Anterior cingulate cortex (tissue), 58 donors: ENCODE data around the gene ESPL1.

Experiments
- DNase-seq, 58 donors: peaks; one replicate each; lab custom pipeline; 2025; lab: John Stamatoyannopoulos, UW

The ESPL1 gene

GRCh38 chr12:53230108-53230845 is 37.8 kb upstream of the ESPL1 start:
- DNase-seq: peak in 1 of 58 donors; percentile 28

DNA sequence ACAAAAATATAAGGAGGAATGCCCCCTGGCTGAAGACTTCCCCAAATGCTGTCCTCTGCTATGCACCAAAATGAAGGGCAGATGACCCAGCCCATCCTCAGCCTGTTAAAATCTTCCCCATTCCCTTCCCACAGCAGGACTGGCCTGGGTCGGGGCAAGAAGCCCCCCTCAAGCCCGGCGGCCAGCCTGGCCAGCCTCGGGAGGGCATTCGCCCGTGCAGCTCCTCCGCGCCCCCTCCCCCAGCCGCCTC is 36.5 kb upstream of the ESPL1 start:
- no peak for DNase-seq

- peak in 33 of 58 donors; percentile 28 to 88 (median 48) for DNase-seq
These were observed 36.0 kb upstream of the ESPL1 start, which contains the start of gene RARG for GRCh38 chr12:53231921-53232645. Gene RARG, minus strand, starts transcription at chr12:53232209. Its CDS starts 4,664 bp downstream, at chr12:53227545.

- peak in 15 of 58 donors; percentile 17 to 50 (median 39) for DNase-seq
These were observed 35.2 kb upstream of the ESPL1 start for GRCh38 chr12:53232646-53233461.

DNA sequence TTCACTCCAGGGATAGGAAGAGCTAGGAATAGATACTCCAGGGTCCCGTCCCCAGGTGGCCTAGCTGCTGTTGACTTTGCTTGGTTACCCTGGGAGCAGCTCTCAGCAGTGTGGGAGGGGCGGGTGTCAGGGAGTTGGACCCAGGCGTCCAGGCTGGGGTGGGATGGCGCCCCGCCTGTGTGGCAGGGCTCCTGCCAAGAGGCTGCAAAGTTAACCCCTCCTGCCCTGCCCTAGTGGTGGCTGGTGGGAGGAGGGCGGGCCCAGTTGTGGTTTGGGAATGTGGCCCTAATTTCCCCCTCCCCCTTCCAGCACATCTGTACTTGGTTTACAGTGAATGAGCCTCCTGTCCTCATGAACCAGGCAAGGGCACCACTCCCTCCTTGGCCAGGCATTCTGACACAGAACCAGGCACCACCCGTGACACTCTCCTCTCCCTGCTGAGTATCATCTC is 34.4 kb upstream of the ESPL1 start:
- DNase-seq: no peak

- DNase-seq: peak in 3 of 58 donors; percentile 15 to 19 (median 15)
These were observed 33.7 kb upstream of the ESPL1 start for GRCh38 chr12:53234271-53234914.

GRCh38 chr12:53235164-53235563 is 32.9 kb upstream of the ESPL1 start:
- peak in 3 of 58 donors; percentile 8 to 18 (median 16) for DNase-seq

DNA sequence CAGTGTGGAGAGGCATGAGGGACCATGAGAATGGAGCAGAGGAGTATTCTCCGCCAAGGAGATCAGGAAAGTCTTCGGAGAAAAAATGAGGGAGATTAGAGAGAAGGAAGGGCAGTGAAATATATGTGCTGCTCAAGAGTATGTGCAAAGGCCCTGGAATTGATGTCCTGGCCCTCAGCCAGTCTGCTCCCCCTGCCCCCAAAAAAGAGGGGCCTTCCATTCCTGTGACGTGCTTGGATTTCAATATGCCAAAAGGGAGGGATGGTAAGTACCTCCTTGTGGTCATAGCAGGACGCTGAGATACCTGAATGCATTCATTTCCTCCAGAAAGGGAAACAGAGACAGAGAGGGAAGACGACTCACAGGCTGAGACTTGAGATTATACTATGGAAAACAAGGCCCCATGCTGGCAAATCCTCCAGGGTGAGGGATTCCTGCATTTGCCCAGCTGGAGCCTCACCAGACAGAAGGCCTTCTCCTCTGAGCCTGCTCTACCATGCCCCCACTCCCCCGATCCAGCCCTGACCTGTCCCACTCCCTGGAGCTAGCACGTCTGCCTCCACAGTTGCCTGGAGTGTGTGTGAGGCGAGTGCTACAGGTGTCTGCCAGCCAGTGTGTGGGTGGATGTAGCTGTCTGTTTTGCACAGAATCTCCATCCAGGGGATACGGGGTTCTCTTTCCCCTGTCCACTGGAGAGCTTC is 32.2 kb upstream of the ESPL1 start:
- peak in 3 of 58 donors; percentile 12 to 36 (median 29) for DNase-seq

GRCh38 chr12:53236443-53237111 is 31.5 kb upstream of the ESPL1 start:
- DNase-seq: no peak

DNA sequence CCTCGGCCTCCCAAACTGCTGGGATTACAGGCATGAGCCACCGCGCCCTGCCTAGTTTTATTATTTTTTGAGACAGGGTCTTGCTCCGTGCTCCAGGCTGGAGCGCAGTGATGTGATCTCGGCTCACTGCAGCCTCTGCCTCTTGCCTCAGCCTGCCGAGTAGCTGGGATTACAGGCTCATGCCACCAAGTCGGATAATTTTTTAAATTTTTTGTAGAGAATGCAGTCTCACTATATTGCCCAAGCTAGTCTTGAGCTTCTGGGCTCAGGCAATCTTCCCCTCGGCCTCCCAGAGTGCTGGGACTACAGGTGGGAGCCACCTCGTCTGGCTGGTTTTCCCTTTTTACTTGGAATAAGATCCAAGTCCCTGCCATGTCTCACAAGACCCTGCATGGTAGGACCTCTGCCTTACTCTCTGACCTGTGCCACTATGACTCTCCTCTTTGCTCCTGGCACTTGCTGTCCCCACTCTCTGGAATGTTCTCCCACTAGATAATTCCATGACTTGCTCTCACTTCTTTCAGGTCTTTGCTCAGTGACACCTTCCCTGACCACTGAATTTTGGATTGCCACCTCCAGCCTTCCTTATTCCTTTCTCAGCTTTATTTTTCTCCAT is 28.3 kb upstream of the ESPL1 start:
- no peak for DNase-seq

DNA sequence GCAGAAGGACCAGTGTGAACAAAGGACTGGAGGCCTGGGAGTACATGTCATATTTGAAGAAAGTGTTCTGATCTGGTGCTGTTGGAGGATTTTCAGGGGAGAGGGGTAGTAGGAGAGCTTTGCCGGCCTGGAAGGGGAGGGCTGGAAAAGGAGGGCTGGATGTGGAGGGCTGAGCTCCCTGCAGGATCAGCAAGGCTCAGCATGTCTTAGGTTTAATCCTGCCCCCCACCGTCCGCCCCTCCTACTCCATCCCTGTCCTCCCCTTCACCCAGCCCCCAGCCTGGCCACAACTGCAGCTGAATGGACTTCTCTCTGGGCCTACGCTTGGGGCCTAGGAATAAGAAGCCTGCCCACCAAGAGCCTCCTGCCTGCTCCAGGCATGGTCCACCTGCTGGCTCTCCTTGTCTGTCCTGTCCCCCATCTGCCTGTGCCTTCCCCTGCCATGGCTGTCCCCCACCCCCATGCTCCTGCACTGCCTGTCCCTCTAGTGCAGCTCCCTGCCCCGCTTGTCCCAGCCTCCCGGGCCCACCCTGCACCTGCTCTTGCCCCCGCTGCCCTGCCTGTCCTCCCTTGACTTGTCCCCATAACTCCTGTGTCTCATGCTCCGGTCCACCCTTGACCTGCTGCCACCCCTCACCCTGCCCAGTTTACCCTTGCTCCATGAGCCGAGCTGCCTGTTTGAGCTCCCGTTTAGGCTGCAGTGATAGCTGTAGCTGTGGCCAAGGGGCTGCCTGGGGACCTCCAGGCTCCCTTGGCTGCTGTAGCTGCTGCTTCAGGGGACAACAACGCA is 26.3 kb upstream of the ESPL1 start:
- no peak for DNase-seq

DNA sequence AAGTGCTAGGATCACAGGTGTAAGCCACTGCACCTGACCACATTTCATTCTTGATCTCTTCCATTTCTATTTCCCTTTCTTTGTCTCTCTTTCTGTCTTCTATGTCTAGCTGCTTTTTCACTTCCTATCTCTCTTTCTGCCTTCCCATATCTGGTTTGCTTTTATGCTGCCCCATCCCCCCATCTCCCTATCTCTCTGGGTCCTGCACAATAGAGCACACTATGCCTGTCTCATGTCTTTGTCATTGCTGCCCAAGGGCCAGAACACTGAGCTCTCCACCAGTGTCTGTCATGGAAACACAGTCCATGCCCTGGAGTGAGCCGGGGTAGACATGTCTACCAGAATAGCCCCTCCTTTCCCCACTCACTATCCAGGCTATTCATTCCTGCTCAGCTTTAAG is 23.8 kb upstream of the ESPL1 start:
- no peak for DNase-seq

DNA sequence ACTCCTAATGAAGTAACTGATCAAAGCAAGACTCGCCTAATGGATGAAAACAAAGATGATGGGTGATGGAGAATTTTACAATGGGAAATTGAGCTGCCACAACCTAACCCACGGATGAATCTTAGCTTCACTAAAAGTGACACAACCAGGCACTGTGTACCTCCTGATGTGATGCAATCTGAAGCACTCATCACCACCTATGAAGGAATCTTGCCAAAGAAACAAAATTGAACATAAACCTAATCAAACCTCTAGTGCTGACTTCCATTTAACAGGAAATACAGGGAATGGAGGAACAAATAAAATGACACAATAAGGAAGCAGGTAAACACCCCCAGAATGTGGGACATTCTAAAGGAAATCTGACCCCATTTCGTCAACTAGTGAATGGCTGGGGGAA is 22.8 kb upstream of the ESPL1 start:
- DNase-seq: no peak

GRCh38 chr12:53251477-53252348 is 16.4 kb upstream of the ESPL1 start:
- DNase-seq: peak; percentile 8 to 93 (median 78)

DNA sequence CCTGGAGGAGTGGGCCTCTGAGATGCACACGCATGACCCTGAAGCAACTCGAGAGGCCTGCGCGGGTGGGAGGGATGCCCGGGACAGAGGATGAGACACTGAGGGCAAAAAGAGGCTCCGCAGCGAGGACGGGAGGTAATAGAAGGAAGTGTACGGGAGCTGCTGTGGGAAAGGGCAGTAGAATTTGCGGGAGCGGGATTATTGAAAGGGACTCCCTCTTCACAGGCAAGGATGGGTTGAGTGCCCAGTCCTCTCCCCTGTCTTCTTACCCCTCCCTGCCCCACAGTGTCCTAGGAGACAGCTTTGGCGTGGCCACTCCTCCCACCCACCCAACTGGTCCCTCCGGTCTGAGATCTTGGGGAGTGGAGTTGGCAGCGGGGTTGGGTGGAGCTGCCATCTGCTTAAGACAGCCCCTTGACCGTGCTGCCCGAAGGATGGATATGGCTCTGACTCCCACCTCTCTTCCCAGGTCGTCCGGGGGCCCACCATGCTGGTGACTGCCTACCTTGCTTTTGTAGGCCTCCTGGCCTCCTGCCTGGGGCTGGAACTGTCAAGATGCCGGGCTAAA is 15.7 kb upstream of the ESPL1 start:
- DNase-seq: peak in 3 of 58 donors; percentile 46 to 73 (median 56)

GRCh38 chr12:53253298-53253697 is 14.8 kb upstream of the ESPL1 start:
- no peak for DNase-seq
